HEK293 (cell line): Measurements from ENCODE around the gene SLX1A.
"Not testable (repeated sequence)": the region's sequence is repeated elsewhere in the genome, so short reads cannot be mapped to it uniquely, and the experiment has no call there.

Experiments
- ATF2 ChIP-seq: fragments of 450-650 bp; formaldehyde crosslinking; IDR thresholded peaks from 2 replicates; pipeline ENCODE4 v1.5.1; 2016; ENCODE audit warnings: missing biosample characterization, missing genetic modification characterization, low read depth
- CTCF ChIP-seq: fragments of 450-650 bp; formaldehyde crosslinking; IDR thresholded peaks from 2 replicates; pipeline ENCODE4 v1.5.1; 2016; ENCODE audit warnings: missing biosample characterization, missing genetic modification characterization
- SETDB1 ChIP-seq: IDR thresholded peaks from one replicate; pipeline ENCODE4 v1.6.1; 2017; ENCODE audit warnings: mild to moderate bottlenecking, low read length, moderate library complexity, mixed read lengths; ENCODE audit not compliant: insufficient read length
- ZNF132 ChIP-seq: fragments of 450-650 bp; formaldehyde crosslinking; IDR thresholded peaks from 2 replicates; pipeline ENCODE4 v1.5.1; 2017; ENCODE audit warnings: missing biosample characterization, missing genetic modification characterization, borderline replicate concordance
- ZNF239 ChIP-seq: fragments of 450-650 bp; formaldehyde crosslinking; IDR thresholded peaks from 2 replicates; pipeline ENCODE4 v1.5.1; 2016; ENCODE audit warnings: missing biosample characterization, missing genetic modification characterization
- ZNF48 ChIP-seq: fragments of 450-650 bp; formaldehyde crosslinking; IDR thresholded peaks from 2 replicates; pipeline ENCODE4 v1.5.1; 2016; ENCODE audit warnings: missing biosample characterization, missing genetic modification characterization

DNA sequence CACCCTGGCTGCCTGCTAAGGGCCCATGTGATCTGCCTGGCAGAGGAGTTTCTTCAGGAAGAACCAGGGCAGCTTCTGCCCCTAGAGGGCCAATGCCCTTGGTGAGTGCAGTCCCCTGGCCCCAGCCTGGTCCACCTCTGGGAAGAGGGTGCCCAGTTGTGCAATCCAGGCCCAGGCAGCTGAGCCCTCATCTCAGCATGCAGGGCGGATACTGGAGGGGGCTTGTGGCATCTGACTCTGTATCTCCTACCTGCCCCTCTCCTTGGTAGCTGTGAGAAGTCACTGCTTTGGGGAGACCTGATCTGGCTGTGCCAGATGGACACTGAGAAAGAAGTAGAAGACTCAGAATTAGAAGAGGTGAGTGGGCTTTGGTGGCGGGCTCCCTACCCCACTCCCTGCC lies 3.3 kb downstream of the SLX1A start:
- TF ChIP-seq CTCF (tag by site-specific recombination); SETDB1; ATF2 (tag by site-specific recombination); ZNF48 (tag by site-specific recombination); ZNF132 (tag by site-specific recombination); ZNF239 (tag by site-specific recombination): not testable (repeated sequence)
